Glutamatergic neuron (in vitro differentiated cells): ENCODE measurements around the gene RCL1. TPM values are rescaled to one million over a fixed set of nuclear protein-coding genes. Genes with fewer than 3 reads are reported as not detected.
"Not testable (repeated sequence)": the region's sequence is repeated elsewhere in the genome, so short reads cannot be mapped to it uniquely, and the experiment has no call there.

Experiments used
- DNase-seq: peaks from one replicate; pipeline ENCODE4 v3.0.0; 2022
- H3K27ac Mint-ChIP-seq: one replicate; pipeline ENCODE4 v1.8.0; 2020; ENCODE audit warnings: mild to moderate bottlenecking, mixed read lengths, inconsistent platforms; ENCODE audit not compliant: unreplicated experiment
- H3K27me3 Mint-ChIP-seq: one replicate; pipeline ENCODE4 v1.8.0; 2020; ENCODE audit warnings: mild to moderate bottlenecking, moderate library complexity, mixed read lengths, inconsistent platforms; ENCODE audit not compliant: unreplicated experiment
- H3K36me3 Mint-ChIP-seq: one replicate; pipeline ENCODE4 v1.8.0; 2020; ENCODE audit warnings: mild to moderate bottlenecking, mixed read lengths, inconsistent platforms; ENCODE audit not compliant: unreplicated experiment
- H3K4me1 Mint-ChIP-seq: one replicate; pipeline ENCODE4 v1.8.0; 2020; ENCODE audit warnings: mild to moderate bottlenecking, low read depth, mixed read lengths, inconsistent platforms; ENCODE audit not compliant: unreplicated experiment
- H3K4me3 Mint-ChIP-seq: one replicate; pipeline ENCODE4 v1.8.0; 2020; ENCODE audit warnings: mild to moderate bottlenecking, mixed read lengths, inconsistent platforms; ENCODE audit not compliant: unreplicated experiment
- H3K9me3 Mint-ChIP-seq: one replicate; pipeline ENCODE4 v1.8.0; 2020; ENCODE audit warnings: mild to moderate bottlenecking, moderate library complexity, mixed read lengths, inconsistent platforms; ENCODE audit not compliant: unreplicated experiment
- CTCF ChIP-seq: fragments of 200-600 bp; sonication (generic); IDR thresholded peaks from one replicate; pipeline ENCODE4 v1.5.0; 2021; ENCODE audit not compliant: partially characterized antibody, unreplicated experiment
- total RNA-seq: library from RNA; stranded (reverse); fragmentation: NEBNext Ultra II Directional; extraction: Animal tissue kit (Norgen Biotek cat#: 25700); gene quantifications from one replicate; pipeline ENCODE4 v1.2.1, GENCODE V29; 2021; ENCODE audit not compliant: unreplicated experiment

RCL1 gene
- total RNA-seq, 1 donor from 2014 or later = 14.4 TPM

- no peak overlapping the region for H3K27ac Mint-ChIP-seq
These were observed 23.2 kb upstream of the RCL1 start for GRCh38 chr9:4769321-4770080.

GRCh38 chr9:4771788-4772187 lies 21.0 kb upstream of the RCL1 start:
- H3K4me1 Mint-ChIP-seq = no peaks in the 10 kb centered on the region
- no peaks in the 10 kb centered on the region for H3K27me3 Mint-ChIP-seq
- no peaks in the 10 kb centered on the region for H3K9me3 Mint-ChIP-seq
- no peak for TF ChIP-seq CTCF
- H3K36me3 Mint-ChIP-seq = no peaks in the 10 kb centered on the region
- no peak overlapping the region for H3K4me3 Mint-ChIP-seq
- DNase-seq = no peak
- no peak overlapping the region for H3K27ac Mint-ChIP-seq

More at GRCh38 chr9:4769321-4770080, 23.2 kb upstream of the RCL1 start:
- peaks cover 2% of the 10 kb centered on the region for H3K9me3 Mint-ChIP-seq
- no peaks in the 10 kb centered on the region for H3K4me1 Mint-ChIP-seq
- H3K27me3 Mint-ChIP-seq = no peaks in the 10 kb centered on the region
- TF ChIP-seq CTCF = no peak
- no peaks in the 10 kb centered on the region for H3K36me3 Mint-ChIP-seq
- DNase-seq = no peak
- H3K4me3 Mint-ChIP-seq = no peak overlapping the region

- Mint-ChIP-seq H3K36me3 (no peaks in the 10 kb centered on the region), H3K27ac (no peak overlapping the region), H3K4me1 (no peaks in the 10 kb centered on the region), H3K9me3 (no peaks in the 10 kb centered on the region), H3K27me3 (no peaks in the 10 kb centered on the region), H3K4me3 (no peak overlapping the region)
- DNase-seq = no peak
- TF ChIP-seq CTCF = no peak
These were observed 18.5 kb upstream of the RCL1 start for GRCh38 chr9:4774209-4774608.

- H3K4me1 Mint-ChIP-seq, H3K36me3 Mint-ChIP-seq, H3K9me3 Mint-ChIP-seq, H3K27me3 Mint-ChIP-seq, H3K4me3 Mint-ChIP-seq, H3K27ac Mint-ChIP-seq, DNase-seq: not testable (repeated sequence)
These were observed 17.8 kb upstream of the RCL1 start for GRCh38 chr9:4774958-4775357.

- H3K27me3 Mint-ChIP-seq = no peaks in the 10 kb centered on the region
- H3K9me3 Mint-ChIP-seq = peaks cover 1% of the 10 kb centered on the region
- H3K36me3 Mint-ChIP-seq = no peaks in the 10 kb centered on the region
- DNase-seq = no peak
- no peak overlapping the region for H3K27ac Mint-ChIP-seq
- TF ChIP-seq CTCF = no peak
- H3K4me3 Mint-ChIP-seq = no peak overlapping the region
- no peaks in the 10 kb centered on the region for H3K4me1 Mint-ChIP-seq
These were observed 12.1 kb upstream of the RCL1 start for GRCh38 chr9:4780651-4781050.
